Activated T-cell treated with anti-CD3 and anti-CD28 coated beads for 4 hours (primary cell): ENCODE data around the gene SLC48A1.
A peak's percentile ranks its signal among the peaks of the same experiment; 100 is the strongest.

Source experiments
- DNase-seq: peaks from one replicate; pipeline ENCODE4 v3.0.0-alpha.2; 2020

Gene SLC48A1

DNA sequence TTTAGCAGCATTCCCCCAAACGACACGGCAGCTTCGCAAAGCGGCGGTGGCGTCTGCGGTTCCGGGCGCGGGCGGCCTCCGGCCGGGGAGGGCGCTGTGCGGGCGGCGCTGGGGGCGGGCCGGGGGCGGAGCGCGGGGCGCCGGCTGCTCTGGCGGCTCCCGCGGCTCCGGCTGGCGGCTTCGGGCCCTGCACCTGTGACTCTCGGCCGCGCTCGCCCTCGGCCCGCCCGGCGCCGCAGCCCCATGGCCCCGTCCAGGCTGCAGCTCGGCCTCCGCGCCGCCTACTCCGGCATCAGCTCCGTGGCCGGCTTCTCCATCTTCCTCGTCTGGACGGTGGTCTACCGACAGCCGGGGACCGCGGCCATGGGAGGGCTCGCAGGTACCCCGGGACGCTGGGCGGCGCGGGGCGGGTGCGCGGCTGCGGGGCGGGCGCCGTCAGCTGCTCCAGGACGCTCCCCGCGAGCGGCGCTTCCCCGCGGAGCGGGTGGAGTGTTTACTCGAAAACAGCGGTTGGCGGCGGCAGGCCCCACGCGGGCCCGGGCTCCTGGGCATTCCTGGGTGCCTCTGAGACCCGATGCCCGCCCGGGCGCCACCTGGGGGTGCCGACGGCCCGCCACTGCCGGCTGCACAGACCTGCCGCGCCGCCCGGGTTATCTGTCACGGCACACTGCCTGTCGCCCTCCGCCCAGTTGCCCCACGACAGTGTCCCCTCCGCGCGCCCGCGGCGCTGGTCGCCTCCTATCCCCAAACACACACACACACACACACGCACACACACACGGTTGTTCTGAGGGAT is at the start of gene SLC48A1:
Gene SLC48A1, plus strand, starts transcription at position 177 of the 796 bp plus-strand sequence. Its CDS starts 67 bp downstream, at position 244.
- peak; percentile 57 for DNase-seq

DNA sequence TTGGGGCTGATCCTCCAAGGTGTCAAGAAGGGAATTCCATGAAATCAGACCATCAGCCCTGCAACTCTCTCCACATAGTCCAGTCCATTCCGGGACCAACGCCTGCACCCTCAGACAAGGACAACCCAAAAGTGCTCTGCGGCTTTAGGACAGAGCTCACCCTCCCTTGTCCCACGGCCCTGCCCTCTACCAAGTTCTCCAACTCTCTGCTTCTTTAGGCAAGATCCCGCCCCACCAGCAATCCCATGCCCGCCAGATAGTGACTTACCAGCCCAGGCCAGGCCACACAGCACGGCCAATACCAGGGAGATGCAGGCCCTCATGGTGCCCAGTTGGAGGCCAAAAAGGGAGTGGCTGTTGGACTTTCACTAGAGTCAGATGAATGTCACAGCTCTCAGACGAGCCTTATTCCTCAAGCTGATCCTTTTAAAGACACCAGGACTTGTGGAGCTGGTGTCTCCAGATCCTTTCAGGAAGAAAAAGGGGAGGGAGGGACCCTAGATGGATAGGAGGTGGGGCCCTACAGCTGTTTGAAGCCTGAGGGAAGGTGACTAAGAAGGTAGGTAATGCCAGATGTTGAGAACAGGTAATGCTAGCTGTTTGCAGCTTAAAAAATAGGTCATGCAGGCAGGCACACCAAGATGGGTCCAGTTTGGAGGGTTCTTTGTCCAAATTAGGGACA is 47.8 kb upstream of the SLC48A1 start, which contains the start of gene ENDOU:
Gene ENDOU, minus strand, starts transcription at position 400 of the 682 bp plus-strand sequence. Its CDS starts 77 bp downstream, at position 323.
- no peak for DNase-seq

DNA sequence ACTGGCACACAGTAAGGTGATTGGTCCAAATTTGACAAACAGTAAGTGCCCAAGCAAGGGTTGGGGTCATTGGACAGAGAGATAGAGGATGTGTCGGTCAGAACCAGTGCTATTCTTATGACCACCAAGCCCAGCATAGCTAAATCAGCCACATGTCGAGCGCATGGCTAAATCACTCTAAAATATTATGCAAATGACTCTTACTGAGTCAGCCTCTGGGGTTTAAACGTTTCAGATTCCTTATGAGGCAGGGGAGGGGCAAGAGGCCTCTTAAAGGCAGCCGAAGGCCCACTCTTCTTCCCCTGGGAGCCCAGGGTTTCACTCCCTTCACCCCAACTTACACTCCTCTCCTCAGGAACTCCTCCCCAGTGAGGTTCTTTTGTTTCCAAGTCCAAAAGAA is 47.1 kb upstream of the SLC48A1 start:
- DNase-seq = no peak

DNA sequence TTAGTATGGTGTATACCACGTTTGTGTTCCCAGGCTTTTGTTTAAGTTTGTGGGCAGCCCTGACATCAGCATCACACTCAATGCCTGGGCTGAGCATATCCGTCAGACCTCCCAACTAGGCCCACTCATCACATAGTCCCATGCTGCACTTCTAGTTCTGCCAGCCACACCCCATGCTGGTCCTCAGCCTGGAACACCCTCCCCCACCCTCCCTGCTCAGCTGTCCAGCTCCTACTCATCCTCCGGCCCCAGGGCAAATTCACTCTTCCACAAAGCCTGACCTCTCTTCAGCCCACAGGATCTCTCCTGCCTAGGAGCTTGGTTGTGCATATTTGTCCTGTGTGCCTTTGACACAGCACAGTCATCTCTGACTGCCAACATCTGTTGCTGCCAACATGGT is 43.8 kb upstream of the SLC48A1 start:
- no peak for DNase-seq

DNA sequence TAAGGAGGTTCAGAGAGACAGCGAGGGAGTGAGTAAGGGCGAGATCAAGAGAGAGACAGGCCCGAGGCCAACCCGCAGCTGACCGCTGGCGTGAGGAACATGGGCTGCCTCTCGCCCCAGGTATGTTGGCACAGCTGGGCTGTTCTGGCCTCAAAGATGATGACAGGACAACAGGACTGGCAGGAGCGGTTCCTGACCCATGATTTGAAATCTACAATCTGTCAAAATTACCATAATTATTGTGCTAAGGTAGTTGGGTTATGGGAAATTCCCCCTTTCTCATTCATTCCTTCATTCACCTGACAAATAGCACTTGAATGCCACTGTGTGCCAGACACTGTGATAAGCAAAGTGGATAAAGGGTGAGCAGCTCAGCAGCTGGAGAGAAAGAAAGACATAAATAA is 42.7 kb upstream of the SLC48A1 start:
- no peak for DNase-seq

DNA sequence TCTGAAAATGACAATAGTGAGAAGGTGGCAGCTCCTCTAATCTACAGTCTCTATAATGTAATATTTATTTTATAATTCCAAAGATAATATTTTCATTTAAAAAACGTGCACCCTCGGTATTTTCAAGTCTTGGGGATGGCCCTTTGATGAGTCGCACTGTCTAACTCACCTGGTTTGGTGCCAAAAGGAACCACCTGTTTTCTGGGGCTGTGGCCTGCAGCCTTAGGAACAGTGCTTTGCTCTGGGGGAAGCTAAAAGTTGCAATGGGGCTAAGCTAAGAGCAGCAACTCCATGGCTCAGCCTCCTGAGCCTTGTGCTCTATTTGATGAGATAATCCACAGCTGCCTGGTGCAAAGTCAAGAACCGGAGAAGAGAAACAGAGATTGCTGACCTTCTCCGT is 41.3 kb upstream of the SLC48A1 start:
- DNase-seq = no peak

DNA sequence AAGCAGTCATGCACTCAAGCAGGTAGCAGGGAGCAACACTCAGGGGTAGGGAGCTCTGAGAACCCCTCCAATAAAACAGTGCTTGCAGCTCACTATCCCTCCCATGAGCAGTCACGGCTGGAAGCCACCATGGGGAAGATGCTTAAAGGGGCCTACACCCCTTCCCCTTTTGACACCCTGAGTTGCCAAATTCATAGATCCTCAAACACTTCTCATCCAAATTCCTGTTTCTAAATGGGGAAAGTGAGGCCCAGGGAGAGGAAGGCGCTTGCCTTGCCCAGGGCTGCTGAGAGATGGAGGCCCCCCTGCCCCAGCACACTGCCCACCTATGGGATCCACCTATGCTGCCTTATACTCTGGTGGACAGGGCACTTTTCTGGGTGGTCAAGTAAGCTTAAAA is 40.5 kb upstream of the SLC48A1 start:
- no peak for DNase-seq

DNA sequence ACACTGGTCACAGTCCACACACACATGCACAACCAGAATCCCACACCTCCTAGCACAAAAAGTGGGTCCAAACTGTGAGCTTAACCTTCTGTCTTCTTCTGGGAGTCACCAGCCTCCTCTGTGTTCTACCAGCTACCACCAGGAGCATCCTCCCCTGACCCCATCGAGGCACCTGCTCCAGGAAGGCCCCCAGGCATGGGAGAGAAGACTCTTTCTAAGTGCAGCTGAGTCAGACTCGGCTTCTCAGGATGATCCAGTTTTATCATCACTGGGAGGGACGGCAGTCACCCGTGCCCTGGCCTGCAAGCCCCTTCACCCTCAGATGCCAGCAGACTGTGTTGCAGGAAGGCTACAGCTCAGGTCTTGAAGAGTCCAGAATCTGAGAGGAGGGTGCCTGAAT is 39.9 kb upstream of the SLC48A1 start:
- DNase-seq = no peak

DNA sequence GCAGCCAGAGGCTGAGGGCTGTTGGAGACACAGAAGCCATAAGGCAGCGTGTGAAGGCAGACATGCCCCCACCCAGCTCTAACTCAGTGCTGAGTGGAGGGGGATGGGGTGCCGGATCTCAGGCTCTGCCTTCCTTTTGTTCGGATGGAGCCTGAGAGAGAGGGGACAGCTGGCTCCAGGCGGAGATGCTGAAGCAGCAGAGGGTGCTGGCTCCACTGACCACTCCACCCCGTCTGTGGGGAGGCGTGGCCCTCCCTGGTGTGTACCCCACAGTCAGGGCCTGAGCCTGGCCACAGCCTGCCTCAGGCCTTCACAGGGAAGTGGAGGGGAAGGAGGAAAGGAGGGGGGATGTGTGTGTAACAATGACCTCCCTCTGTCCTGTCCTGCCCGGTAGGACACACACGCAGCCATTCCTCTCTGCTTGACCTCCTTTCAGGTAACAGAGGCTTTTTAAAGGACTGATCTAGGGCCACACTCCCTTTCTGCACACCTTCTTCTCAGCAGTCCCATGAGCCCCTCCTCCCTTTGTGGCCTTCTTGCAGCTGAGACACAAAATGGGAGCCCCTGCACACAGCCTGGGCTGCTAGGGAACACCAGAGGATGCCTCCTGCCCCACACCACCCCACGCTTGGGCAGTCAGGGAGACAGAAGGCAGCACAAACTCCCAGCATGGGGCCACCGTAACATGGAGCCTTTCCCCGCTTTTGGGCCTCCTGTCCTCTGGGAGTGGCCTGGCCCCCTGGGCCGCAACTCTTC is 38.1 kb upstream of the SLC48A1 start:
- DNase-seq = no peak

DNA sequence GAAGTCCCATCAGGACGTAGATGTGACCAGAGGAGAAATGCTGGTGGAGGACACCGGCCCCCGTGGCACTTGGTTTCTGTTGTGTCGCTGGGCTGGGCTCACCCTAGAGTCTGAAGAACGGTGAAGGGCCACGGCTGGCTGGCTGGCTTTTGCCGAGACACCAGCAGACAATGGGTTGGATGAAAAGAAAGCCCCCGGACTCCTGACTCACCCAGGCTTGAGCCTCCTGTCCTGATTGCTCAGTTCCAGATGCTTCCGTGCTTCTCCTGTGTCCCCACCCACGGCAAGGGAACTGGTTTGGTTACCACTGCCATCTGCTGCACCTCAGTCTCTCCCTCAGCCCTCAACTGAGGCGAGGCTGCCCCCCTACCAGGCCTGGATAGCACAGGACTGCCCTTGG is 37.4 kb upstream of the SLC48A1 start:
- DNase-seq = no peak

DNA sequence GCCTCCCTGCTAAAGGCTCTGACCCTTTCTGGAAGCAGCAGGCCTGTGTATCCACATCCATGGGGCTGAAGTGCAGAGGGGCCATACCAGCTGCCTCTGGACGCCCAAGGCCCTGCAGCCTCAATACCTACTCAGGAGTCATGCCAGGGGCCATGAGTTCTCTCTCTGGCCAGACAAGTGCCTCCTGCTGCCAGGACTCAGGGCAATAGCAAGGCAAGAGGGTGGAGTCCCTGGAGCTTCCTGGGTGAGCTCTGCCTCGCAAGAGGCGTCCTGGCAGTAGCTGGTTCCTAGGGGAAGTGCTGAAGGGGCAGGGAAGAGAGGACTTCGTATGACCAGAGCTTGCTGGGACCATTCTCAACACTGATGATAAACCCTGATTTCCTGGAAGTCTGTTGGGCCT is 36.8 kb upstream of the SLC48A1 start:
- DNase-seq = no peak

DNA sequence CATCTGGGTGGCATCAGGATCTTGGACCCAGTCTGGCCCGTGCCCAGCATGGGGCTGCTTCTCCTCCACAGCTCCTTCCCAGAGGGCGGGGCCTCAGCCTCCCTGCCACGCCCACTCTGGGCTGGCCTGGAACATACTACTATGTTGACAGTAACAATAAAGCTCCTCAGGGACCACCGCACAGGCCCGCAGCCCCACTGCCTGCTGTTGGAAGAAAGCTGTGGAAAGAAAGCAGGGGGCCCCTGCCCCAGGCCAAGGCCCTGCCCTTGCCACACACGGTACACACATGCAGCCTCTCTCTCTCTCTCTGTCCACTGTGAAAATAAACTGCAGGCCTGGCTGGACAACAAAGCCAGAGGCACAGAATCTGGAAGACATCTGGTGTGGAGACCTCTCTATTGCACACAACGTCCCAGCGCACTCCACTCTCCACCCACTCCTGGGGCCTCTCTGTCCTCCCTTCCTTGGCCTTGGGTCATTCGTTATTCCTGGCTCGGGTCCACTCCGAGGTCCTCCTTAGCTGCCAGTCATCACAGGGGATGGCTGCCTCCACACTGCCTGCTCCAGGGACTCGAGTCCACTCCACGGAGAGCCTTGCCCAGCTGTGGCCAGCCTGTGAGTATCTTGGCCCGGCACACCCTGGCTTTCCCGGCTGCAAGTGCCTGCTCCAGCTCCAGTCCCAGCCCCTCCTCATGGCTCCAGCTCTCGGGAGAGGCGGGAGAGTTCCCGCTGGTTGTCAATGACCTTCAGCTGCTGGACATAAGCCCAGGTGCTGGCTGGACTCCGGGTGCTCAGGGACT is 36.0 kb upstream of the SLC48A1 start:
- DNase-seq = no peak

DNA sequence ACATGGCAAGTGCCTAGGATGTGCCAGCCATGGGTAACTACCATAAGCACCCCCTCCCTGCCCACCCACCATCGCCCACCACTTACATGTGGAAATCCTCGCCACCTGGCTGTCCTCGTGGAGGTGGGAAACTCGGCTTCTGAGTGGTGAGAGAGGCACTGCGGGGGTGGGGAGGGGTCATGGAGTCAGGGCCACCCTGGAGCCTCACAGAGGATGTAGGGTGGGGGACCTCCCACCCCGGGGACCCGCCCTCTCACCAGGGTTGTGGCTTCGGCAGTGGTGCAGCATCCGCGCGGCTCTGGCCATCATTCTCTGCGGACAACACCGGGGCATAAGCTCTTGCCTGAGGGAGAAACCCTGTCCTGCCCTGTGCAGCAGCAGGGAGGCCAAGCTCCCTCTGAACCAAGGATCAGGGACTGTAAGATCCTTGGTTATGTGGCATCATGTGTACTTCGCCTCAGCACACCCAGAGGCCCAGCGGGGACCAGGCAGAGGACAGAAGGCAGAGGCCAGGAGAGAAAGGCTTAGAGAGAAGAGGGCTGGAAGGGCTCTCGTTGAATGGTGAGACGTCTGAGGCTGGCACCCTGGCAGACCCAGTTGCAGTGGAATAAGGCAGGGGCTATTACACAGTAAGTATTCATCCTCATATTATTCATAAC is 35.0 kb upstream of the SLC48A1 start:
- no peak for DNase-seq

DNA sequence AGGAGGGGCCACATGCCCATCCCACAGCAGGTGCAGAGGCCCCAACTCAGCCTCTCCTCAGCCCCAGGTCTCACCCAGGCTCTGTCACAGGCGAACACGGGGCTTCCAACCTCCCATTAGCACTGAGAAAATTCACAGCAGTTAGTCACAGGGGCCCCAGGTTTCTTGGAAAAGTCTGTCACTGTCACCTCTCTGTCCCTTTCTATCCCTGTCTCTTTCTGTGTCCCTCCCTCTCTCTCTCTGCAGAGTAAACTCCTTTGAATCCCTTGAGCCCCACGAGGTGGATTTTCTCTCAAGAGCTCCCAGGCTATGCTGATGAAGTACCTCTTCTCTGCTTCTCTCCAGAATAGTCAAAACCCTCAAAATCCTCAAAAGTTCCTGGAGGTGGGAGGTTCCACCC is 33.7 kb upstream of the SLC48A1 start:
- no peak for DNase-seq

DNA sequence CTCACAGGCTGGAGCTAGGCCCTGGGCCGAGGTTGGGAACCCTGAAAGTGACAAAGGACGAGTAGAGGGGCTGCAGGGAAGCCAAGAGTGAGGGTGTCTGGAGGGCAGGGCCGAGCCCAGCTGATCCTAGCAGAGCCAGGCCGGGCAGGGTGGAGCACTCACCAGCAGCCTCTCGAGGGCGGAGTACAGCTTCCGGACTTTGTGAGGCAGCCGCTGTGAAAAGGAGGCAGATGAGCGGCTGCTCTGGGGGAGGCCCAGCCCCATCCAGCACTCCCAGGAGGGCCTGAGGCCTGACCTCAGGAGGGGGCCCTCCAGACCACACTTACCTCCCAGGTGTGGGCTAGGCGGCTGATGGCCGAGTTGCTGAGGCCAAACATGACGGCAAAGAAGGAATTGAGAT is 33.1 kb upstream of the SLC48A1 start:
- DNase-seq = no peak

DNA sequence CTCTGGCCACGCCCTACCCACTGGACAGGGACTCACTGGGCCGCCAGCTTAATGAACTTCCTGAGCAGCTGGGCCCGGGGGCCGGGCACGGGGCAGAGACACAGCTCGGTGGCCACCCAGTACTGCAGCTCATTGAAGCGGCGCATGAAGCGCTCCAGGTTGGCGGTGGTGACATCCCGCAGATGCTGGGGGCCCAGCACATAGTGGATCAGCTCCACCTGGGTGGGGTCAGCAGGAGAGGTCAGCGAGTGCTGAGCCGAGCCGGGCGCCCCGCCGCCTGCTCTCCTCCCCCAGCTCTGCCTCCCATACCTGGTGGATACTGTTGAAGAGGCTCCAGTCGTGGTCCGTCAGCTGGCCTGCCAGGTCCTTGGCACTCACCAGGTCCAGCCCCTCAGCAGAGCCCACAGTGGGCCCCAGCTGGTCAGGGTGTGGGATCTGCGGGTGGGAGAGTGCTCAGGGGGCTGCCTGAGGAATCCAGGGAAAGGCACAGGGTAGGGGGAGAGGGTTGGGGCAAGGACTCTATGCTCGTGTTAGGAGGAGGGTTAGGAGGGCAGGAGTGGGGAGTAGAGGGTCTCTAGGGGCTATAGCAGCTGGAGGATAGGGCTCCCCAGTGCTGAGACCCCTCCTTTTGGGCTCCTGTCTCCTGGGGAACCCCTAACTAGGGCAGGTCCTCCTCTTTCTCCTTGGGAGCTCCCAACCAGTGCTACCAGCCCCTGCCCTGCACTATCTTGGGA is 32.3 kb upstream of the SLC48A1 start:
- DNase-seq = no peak

DNA sequence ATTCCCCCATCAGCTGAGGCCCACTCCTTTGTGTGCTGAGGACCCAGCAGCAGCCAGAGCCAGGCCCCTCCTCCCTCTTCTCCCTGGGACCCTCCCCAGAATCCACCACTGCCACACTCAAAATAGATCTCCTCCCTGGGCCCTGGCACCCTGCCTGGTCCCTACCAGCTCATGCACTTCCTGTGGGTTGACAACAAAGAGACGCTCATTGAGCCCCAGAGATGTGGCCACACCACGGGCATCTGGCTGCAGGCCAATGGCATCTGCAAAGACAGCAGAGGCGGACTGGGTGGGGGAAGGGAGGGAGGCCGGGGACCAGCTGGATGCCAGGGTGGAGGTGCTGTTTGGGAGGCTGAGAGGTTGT is 31.7 kb upstream of the SLC48A1 start:
- peak; percentile 32 for DNase-seq

DNA sequence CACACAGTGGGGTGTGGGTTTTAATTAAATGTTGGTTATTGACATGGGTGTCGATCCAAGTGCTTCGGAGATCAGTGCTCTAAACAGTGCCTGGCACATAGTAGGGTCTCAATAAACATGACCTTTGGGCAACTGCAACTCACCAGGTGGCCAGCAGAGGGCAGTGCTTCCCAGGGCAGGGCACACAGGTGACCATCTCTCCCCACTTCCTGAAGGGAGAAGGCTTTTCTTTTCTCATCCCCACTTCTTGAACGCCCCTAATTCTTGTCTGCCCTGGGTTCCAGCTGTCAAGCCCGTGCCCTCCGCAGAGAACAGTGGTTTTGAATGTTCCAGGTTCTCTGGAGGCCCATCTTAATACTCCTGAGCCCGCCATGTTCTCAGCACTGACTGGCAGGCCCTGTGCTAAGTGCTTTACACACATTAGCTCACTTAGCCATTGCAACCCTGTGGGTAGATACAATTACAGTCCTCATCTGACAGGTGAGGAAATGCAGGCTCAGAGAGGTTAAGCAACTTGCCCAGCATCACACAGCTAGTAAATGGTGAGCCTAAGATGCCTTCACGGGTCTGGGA is 30.7 kb upstream of the SLC48A1 start:
- DNase-seq = peak; percentile 69

DNA sequence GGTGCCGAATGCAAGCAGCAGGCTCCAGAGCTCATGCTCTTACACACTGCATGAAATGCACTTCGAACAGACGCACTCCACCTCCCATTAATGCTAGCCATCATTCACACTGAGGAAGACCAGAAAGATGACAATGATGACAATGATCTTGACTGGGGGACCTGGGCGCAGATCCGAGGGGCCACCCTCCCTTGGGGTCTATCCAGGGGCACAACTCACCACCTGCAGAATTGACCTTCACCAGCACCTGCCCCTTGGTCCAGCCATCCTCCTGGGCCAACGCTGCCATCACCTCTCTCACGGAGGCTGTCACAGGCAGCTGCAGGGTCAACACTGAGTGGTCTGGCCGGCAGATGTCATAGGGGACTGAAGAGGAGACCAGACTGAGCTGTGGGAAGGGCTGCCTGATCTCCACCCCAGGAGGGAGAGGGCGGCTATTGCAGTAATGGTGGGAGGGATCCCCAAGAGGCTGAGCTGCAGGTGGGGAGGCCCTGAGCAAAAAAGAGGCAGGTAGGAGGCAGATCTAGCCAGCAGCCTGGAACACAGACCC is 29.7 kb upstream of the SLC48A1 start:
- no peak for DNase-seq

DNA sequence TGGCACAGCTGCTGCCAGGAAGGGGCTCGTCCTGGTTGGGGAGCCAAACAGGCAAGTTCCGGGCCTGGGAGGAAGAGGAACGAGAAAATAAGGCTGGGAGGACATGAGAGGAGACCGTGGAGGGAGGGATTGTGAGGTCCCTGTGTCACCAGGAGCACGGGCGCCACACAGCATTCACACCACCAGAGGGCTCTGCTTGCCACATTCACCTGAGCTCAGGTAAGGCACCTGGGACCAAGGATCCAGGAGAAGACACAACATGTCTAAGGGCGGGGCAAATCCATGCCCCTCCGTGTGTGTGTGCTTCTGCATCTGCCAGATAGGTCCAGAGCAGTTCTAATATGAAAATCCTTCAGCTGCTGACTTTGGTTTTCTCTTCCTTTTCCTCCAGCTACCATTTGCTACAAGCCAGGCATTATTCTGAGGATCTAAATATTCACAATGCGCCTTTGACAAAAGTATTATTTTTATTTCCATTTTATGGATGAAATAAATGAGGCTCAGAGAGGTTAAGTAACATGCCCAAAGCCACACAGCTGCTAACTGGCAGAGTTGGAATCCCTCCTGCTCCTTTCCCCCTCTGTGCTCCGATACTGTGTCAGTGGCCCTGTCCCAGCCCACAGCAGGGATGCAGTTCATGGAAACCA is 28.9 kb upstream of the SLC48A1 start:
- DNase-seq = peak; percentile 53
